Right lobe of liver (tissue), 4 donors: Measurements from ENCODE around the gene RAB3IP.

ENCODE experiments used
- CTCF ChIP-seq, 4 donors: fragments of 200-600 bp in 3 of 4; fragments of 450-650 bp in 1 of 4; IDR thresholded peaks; one replicate each; pipeline versions ENCODE4 v1.5.1 to v1.8.0; 2016 to 2022; ENCODE audit warnings: antibody characterized with exemption in 4 of 4, mild to moderate bottlenecking in 2 of 4
- POLR2A ChIP-seq: fragments of 450-650 bp; IDR thresholded peaks from one replicate; pipeline ENCODE4 v1.6.1; 2017; ENCODE audit warnings: antibody characterized with exemption, mild to moderate bottlenecking
- donor health status: DM: no; HTN: no; CAD: no.
- donor health status: DM: no; HTN: no; CAD: no.
- donor health status: DM: no; HTN: yes; CAD: no.

GRCh38 chr12:69844836-69845235 is 106.2 kb downstream of the RAB3IP start:
- no peak for TF ChIP-seq CTCF (IDR thresholded peaks at IDR 0.05)
- no peak for TF ChIP-seq POLR2A
